ENCODE data around the gene RTRAF. TPM values are rescaled to one million over a fixed set of nuclear protein-coding genes. Genes with fewer than 3 reads are reported as not detected.

Gene RTRAF
- total and polyA plus RNA-seq, 2 donors (not counting 3 experiments of a cell fraction or from before 2014, with no cell fraction given) = 64.0 to 237 TPM

DNA sequence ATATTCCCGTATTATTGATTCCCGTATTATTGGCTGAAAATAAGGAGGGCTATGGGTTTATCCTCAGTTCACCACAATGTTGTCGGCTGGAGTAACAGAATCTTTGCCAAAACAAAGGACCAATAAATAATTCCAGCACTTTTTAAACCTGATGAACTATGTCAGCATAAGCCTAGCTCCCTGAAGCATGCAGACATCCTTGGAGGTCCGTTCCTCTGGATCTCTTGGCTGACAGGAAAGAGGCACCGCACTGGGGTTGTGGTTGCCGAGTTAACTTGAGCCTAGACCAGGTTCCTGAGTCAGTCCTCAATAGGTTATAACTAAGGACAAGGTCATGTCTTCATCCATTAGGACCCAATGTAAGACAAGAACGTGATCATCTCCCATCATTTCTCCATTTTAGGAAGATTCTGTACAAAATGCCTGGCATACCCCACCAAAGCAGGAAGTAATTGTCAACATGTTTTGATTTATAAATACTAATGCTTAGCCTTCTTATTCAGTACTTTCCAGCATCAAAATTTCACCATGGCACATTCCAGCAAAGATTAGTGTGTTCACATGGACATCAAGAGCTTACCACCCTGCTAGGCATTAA, 43.0 kb downstream of the RTRAF start:
- no peaks in the 10 kb centered on the region for H3K36me3 ChIP-seq (ENCODE audit: control insufficient read depth in 2 of 2, extremely low read depth in 1 of 2, insufficient read depth in 2 of 2, low read length in 2 of 2)
- BruUV-seq (replicated peaks) = no TSS peak
- intact Hi-C loops (cut with micrococcal nuclease) = no loop called here
- peaks cover 26% of the 10 kb centered on the region for H3K4me1 ChIP-seq (ENCODE audit: control insufficient read depth, extremely low read depth, insufficient read depth, low read length)
- CTCF ChIA-PET = interaction anchor here (0.6 to 1.5 kb wide), 2 partner anchors 17 to 179 kb away, joined by 3 to 6 read pairs; no protein-coding TSS in a partner anchor
- dilution Hi-C loops (cut with MboI; ENCODE audit: extremely low pct_ligation_motif_present, low sequenced_read_pairs) = no loop called here
- no peaks in the 10 kb centered on the region for H4K20me1 ChIP-seq (replicated peaks; ENCODE audit: control insufficient read depth, extremely low read depth, insufficient read depth, low read length)
- H3K27ac ChIP-seq (ENCODE audit: insufficient read depth, low read depth, low read length) = no peak overlapping the region
- TF ChIP-seq FOS (IDR thresholded peaks at IDR 0.05; ENCODE audit: borderline replicate concordance, insufficient read depth, low read length) = no peak
- TF ChIP-seq MYC (IDR thresholded peaks at IDR 0.05; ENCODE audit: low read depth, low read length) = no peak
- TF ChIP-seq JUN (IDR thresholded peaks at IDR 0.05; ENCODE audit: borderline replicate concordance, insufficient read depth, insufficient read length, low read depth) = no peak
- TF ChIP-seq POLR2A (IDR thresholded peaks at IDR 0.05; ENCODE audit: low read depth, low read length) = no peak
- no peak for TF ChIP-seq GATA2 (IDR thresholded peaks at IDR 0.05; ENCODE audit: insufficient read depth, insufficient read length, low read depth, low read length)
- TF ChIP-seq, protein P1, sequence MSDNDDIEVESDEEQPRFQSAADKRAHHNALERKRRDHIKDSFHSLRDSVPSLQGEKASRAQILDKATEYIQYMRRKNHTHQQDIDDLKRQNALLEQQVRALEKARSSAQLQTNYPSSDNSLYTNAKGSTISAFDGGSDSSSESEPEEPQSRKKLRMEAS (IDR thresholded peaks at IDR 0.05; ENCODE audit: insufficient read depth, insufficient read length) = no peak
- TF ChIP-seq EZH2 (IDR thresholded peaks at IDR 0.05; ENCODE audit: borderline replicate concordance, low read depth, low read length, severe bottlenecking) = no peak
- TF ChIP-seq, protein P2, sequence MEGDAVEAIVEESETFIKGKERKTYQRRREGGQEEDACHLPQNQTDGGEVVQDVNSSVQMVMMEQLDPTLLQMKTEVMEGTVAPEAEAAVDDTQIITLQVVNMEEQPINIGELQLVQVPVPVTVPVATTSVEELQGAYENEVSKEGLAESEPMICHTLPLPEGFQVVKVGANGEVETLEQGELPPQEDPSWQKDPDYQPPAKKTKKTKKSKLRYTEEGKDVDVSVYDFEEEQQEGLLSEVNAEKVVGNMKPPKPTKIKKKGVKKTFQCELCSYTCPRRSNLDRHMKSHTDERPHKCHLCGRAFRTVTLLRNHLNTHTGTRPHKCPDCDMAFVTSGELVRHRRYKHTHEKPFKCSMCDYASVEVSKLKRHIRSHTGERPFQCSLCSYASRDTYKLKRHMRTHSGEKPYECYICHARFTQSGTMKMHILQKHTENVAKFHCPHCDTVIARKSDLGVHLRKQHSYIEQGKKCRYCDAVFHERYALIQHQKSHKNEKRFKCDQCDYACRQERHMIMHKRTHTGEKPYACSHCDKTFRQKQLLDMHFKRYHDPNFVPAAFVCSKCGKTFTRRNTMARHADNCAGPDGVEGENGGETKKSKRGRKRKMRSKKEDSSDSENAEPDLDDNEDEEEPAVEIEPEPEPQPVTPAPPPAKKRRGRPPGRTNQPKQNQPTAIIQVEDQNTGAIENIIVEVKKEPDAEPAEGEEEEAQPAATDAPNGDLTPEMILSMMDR (IDR thresholded peaks at IDR 0.05; ENCODE audit: extremely low read depth in 1 of 2, insufficient read depth in 1 of 2, low read depth in 1 of 2, low read length in 2 of 2) = no peak
- no peak for TF ChIP-seq POLR2AphosphoS5 (IDR thresholded peaks at IDR 0.05; ENCODE audit: insufficient read depth, low read depth, low read length)
- H3K27me3 ChIP-seq (ENCODE audit: control insufficient read depth in 2 of 2, insufficient read depth in 2 of 2, low read length in 2 of 2) = no peaks in the 10 kb centered on the region
- no peak for FAIRE-seq
- H3K4me2 ChIP-seq (ENCODE audit: insufficient read depth, low read length) = no peak overlapping the region
- POLR2A ChIA-PET = interaction anchor here (0.6 kb wide), 1 partner anchor 16 kb away, joined by 3 read pairs; no protein-coding TSS in a partner anchor
- DNase-seq (ENCODE audit: low read depth, low spot score) = no peak
- H3K79me2 ChIP-seq (ENCODE audit: control insufficient read depth, insufficient read depth, low read length) = no peaks in the 10 kb centered on the region
- no peaks in the 10 kb centered on the region for H3K9me1 ChIP-seq (replicated peaks; ENCODE audit: control insufficient read depth, extremely low read depth, insufficient read depth, low read length)
- H3K9ac ChIP-seq (replicated peaks; ENCODE audit: extremely low read depth, insufficient read depth, low read length) = no peak overlapping the region
- no peaks in the 10 kb centered on the region for H3K9me3 ChIP-seq (replicated peaks; ENCODE audit: control insufficient read depth, insufficient read depth, low read length)
- no peak overlapping the region for H3K4me3 ChIP-seq (replicated peaks in 1 of 3; ENCODE audit: insufficient read depth in 1 of 3, low read depth in 1 of 3, low read length in 3 of 3)
- H2AFZ ChIP-seq (ENCODE audit: low read depth, low read length) = peak overlapping the region; percentile 19

Data from endothelial cell of umbilical vein (primary cell).